H9 (cell line): ENCODE data around the gene CCDC158. TPM values are rescaled to one million over a fixed set of nuclear protein-coding genes. Genes with fewer than 3 reads are reported as not detected.

Source experiments
- DNase-seq: peaks from one replicate; pipeline ENCODE4 v3.0.0-alpha.2; 2017
- H2AFZ ChIP-seq: one replicate; pipeline ENCODE4 v1.6.1; 2013; ENCODE audit warnings: mild to moderate bottlenecking, low read length, control low read depth, moderate library complexity
- H2AK5ac ChIP-seq: 2 replicates; pipeline ENCODE4 v1.6.1; 2013; ENCODE audit warnings: low read length, control low read depth, mixed read lengths; ENCODE audit not compliant: insufficient read length
- H2BK120ac ChIP-seq: one replicate; pipeline ENCODE4 v1.6.1; 2013; ENCODE audit warnings: low read depth, mild to moderate bottlenecking, low read length, control low read depth, inconsistent platforms; ENCODE audit not compliant: poor library complexity, severe bottlenecking
- H2BK12ac ChIP-seq: 2 replicates; pipeline ENCODE4 v1.6.1; 2013; ENCODE audit warnings: low read length, control low read depth, mixed read lengths, low read depth; ENCODE audit not compliant: insufficient read length
- H2BK15ac ChIP-seq: 2 replicates; pipeline ENCODE4 v1.6.1; 2013; ENCODE audit warnings: low read depth, low read length, control low read depth
- H2BK20ac ChIP-seq: one replicate; pipeline ENCODE4 v1.6.1; 2013; ENCODE audit warnings: low read depth, mild to moderate bottlenecking, low read length, control low read depth, inconsistent platforms; ENCODE audit not compliant: poor library complexity, severe bottlenecking
- H2BK5ac ChIP-seq: 2 replicates; pipeline ENCODE4 v1.6.1; 2013; ENCODE audit warnings: low read length, control low read depth, mixed read lengths; ENCODE audit not compliant: insufficient read length
- H3K14ac ChIP-seq: 2 replicates; pipeline ENCODE4 v1.6.1; 2013; ENCODE audit warnings: low read length, control low read depth; ENCODE audit not compliant: insufficient read depth
- H3K18ac ChIP-seq: 2 replicates; pipeline ENCODE4 v1.6.1; 2013; ENCODE audit warnings: low read depth, mild to moderate bottlenecking, mixed read lengths, low read length, control low read depth; ENCODE audit not compliant: insufficient read length
- H3K23ac ChIP-seq: 2 replicates; pipeline ENCODE4 v1.6.1; 2013; ENCODE audit warnings: low read length, control low read depth, mixed read lengths, low read depth; ENCODE audit not compliant: insufficient read length
- H3K23me2 ChIP-seq: 2 replicates; pipeline ENCODE4 v1.6.1; 2013; ENCODE audit warnings: low read depth, mild to moderate bottlenecking, mixed read lengths, low read length, control low read depth; ENCODE audit not compliant: insufficient read length, poor library complexity, severe bottlenecking
- H3K27ac ChIP-seq: 2 replicates; pipeline ENCODE4 v1.5.1; 2013; ENCODE audit warnings: low read length, control low read depth, mixed read lengths, low read depth; ENCODE audit not compliant: insufficient read length
- H3K27me3 ChIP-seq: 2 replicates; pipeline ENCODE4 v1.6.1; 2013; ENCODE audit warnings: low read length, control low read depth, inconsistent platforms; ENCODE audit not compliant: insufficient read depth
- H3K4ac ChIP-seq: 2 replicates; pipeline ENCODE4 v1.6.1; 2013; ENCODE audit warnings: low read depth, mild to moderate bottlenecking, control low read depth, inconsistent platforms, low read length, moderate library complexity
- H3K4me1 ChIP-seq: 2 replicates; pipeline ENCODE4 v1.6.1; 2013; ENCODE audit warnings: low read length, control low read depth, inconsistent platforms; ENCODE audit not compliant: insufficient read depth
- H3K4me2 ChIP-seq: 2 replicates; pipeline ENCODE4 v1.6.1; 2013; ENCODE audit warnings: low read length, control low read depth, mixed read lengths; ENCODE audit not compliant: insufficient read length, insufficient read depth
- H3K56ac ChIP-seq: 2 replicates; pipeline ENCODE4 v1.6.1; 2013; ENCODE audit warnings: low read depth, mild to moderate bottlenecking, mixed read lengths, low read length, control low read depth; ENCODE audit not compliant: insufficient read length
- H3K79me1 ChIP-seq: 2 replicates; pipeline ENCODE4 v1.6.1; 2013; ENCODE audit warnings: low read depth, mild to moderate bottlenecking, moderate library complexity, low read length, control low read depth, inconsistent platforms; ENCODE audit not compliant: insufficient read depth, poor library complexity, severe bottlenecking
- H3K79me2 ChIP-seq: 2 replicates; pipeline ENCODE4 v1.6.1; 2013; ENCODE audit warnings: low read length, control low read depth, inconsistent platforms; ENCODE audit not compliant: insufficient read depth
- H3K9ac ChIP-seq: 2 replicates; pipeline ENCODE4 v1.6.1; 2013; ENCODE audit warnings: low read length, control low read depth, mixed read lengths; ENCODE audit not compliant: insufficient read length; ENCODE audit errors: extremely low read depth
- H3K9me3 ChIP-seq: one replicate; pipeline ENCODE4 v1.6.1; 2013; ENCODE audit warnings: low read depth, low read length, inconsistent platforms; ENCODE audit not compliant: control insufficient read depth
- H3T11ph ChIP-seq: one replicate; pipeline ENCODE4 v1.6.1; 2013; ENCODE audit warnings: mild to moderate bottlenecking, low read length, control low read depth, inconsistent platforms
- H4K20me1 ChIP-seq: one replicate; pipeline ENCODE4 v1.6.1; 2013; ENCODE audit not compliant: control insufficient read depth, insufficient read length, insufficient read depth
- H4K5ac ChIP-seq: 2 replicates; pipeline ENCODE4 v1.6.1; 2013; ENCODE audit warnings: low read depth, mild to moderate bottlenecking, mixed read lengths, low read length, control low read depth; ENCODE audit not compliant: insufficient read length
- H4K8ac ChIP-seq: replicated peaks from 2 replicates; pipeline ENCODE4 v1.6.1; 2013; ENCODE audit warnings: low read length, control low read depth, mixed read lengths, low read depth; ENCODE audit not compliant: insufficient read length
- H4K91ac ChIP-seq: 2 replicates; pipeline ENCODE4 v1.6.1; 2013; ENCODE audit warnings: low read depth, mild to moderate bottlenecking, moderate library complexity, mixed read lengths, low read length, control low read depth; ENCODE audit not compliant: insufficient read length
- H3K27ac Mint-ChIP-seq, 3 experiments: 2 replicates in 2 of 3; 3 replicates in 1 of 3; pipeline ENCODE4 v1.8.0; 2020 to 2021; ENCODE audit warnings: mixed read lengths in 3 of 3, mild to moderate bottlenecking in 1 of 3, moderate library complexity in 1 of 3
- H3K27me3 Mint-ChIP-seq: 2 replicates; pipeline ENCODE4 v1.8.0; 2021; ENCODE audit warnings: low read depth, mild to moderate bottlenecking, moderate library complexity, mixed read lengths
- H3K36me3 Mint-ChIP-seq, 3 experiments: 2 replicates in 2 of 3; 3 replicates in 1 of 3; pipeline ENCODE4 v1.8.0; 2020 to 2021; ENCODE audit warnings: low read depth in 3 of 3, mixed read lengths in 3 of 3; ENCODE audit not compliant: insufficient read depth in 1 of 3
- H3K4me1 Mint-ChIP-seq, 2 experiments: 2 replicates each; pipeline ENCODE4 v1.8.0; 2020; ENCODE audit warnings: mixed read lengths in 2 of 2
- H3K4me3 Mint-ChIP-seq, 2 experiments: 2 replicates in 1 of 2; 3 replicates in 1 of 2; pipeline ENCODE4 v1.8.0; 2020 to 2021; ENCODE audit warnings: mild to moderate bottlenecking in 2 of 2, mixed read lengths in 2 of 2, moderate library complexity in 1 of 2
- H3K9me3 Mint-ChIP-seq, 2 experiments: 2 replicates in 1 of 2; 3 replicates in 1 of 2; pipeline ENCODE4 v1.8.0; 2020; ENCODE audit warnings: mild to moderate bottlenecking in 2 of 2, mixed read lengths in 2 of 2, moderate library complexity in 1 of 2
- WGBS: extraction: QIAGEN DNeasy Blood & Tissue Kit; methylation state at CpG from one replicate; pipeline ENCODE4 v1.1.7; 2013; ENCODE audit warnings: missing lambda C conversion rate, low lambda C conversion rate, mixed read lengths; ENCODE audit not compliant: insufficient read length; ENCODE audit errors: extremely low coverage; 5-methylcytosine and 5-hydroxymethylcytosine counted together
- total RNA-seq: library from RNA; stranded (reverse); gene quantifications from 2 replicates; pipeline ENCODE4 v1.2.1, GENCODE V29; 2021
- TF ChIP-seq, protein P1 (sequence below): fragments of 200-600 bp; sonication (generic); conservative IDR thresholded peaks from 3 replicates; pipeline ENCODE4 v1.8.0; 2021; ENCODE audit warnings: antibody characterized with exemption, mild to moderate bottlenecking

The CCDC158 gene
- total RNA-seq, 1 experiment from 2014 or later, result not detected

DNA sequence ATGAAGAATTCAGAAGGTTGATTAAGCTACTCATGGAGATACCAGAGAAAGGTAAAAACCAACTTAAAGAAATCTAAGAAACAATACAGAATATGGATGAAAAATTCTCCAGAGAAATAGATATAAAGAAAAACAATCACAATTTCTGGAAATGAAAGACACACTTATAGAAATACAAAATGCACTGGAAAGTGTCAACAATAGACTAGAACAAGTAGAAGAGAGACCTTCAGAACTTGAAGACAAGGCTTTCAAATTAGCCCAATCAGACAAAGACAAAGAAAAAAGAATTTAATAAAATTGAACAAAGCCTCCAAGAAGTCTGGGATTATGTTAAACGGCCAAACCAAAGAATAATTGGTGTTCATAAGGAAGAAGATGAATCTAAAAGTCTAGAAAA, 104.8 kb downstream of the CCDC158 start:
- H3K23me2 ChIP-seq, result no peaks in the 10 kb centered on the region
- H3K4me2 ChIP-seq, result no peak overlapping the region
- no peak overlapping the region for H4K91ac ChIP-seq
- H2BK15ac ChIP-seq, result no peak overlapping the region
- Mint-ChIP-seq H3K36me3 (peaks cover 0 to 4% (median 0%) of the 10 kb centered on the region in 3 experiments; a peak in 2 of 7 replicates), H3K27ac (no peak overlapping the region), H3K9me3 (peaks cover 14 to 22% of the 10 kb centered on the region in 2 experiments), H3K27me3 (peaks cover 2% of the 10 kb centered on the region), H3K4me3 (no peak overlapping the region), H3K4me1 (no peaks in the 10 kb centered on the region)
- H3T11ph ChIP-seq, result no peak overlapping the region
- no peaks in the 10 kb centered on the region for H3K4me1 ChIP-seq
- H3K79me2 ChIP-seq, result no peaks in the 10 kb centered on the region
- H3K23ac ChIP-seq, result no peak overlapping the region
- no peak for DNase-seq
- no peak overlapping the region for H2AFZ ChIP-seq
- H4K8ac ChIP-seq, result no peak overlapping the region
- no peak overlapping the region for H3K18ac ChIP-seq
- no peak overlapping the region for H2BK5ac ChIP-seq
- H4K5ac ChIP-seq, result no peak overlapping the region
- no peaks in the 10 kb centered on the region for H3K27me3 ChIP-seq
- H3K4ac ChIP-seq, result no peak overlapping the region
- H4K20me1 ChIP-seq, result no peaks in the 10 kb centered on the region
- no peaks in the 10 kb centered on the region for H3K79me1 ChIP-seq
- H3K9ac ChIP-seq, result no peak overlapping the region
- no peak overlapping the region for H3K27ac ChIP-seq
- H2BK12ac ChIP-seq, result no peak overlapping the region
- no peak overlapping the region for H2BK20ac ChIP-seq
- no peaks in the 10 kb centered on the region for H3K9me3 ChIP-seq
- no peak overlapping the region for H3K56ac ChIP-seq
- H2BK120ac ChIP-seq, result no peak overlapping the region
- TF ChIP-seq, protein P1, sequence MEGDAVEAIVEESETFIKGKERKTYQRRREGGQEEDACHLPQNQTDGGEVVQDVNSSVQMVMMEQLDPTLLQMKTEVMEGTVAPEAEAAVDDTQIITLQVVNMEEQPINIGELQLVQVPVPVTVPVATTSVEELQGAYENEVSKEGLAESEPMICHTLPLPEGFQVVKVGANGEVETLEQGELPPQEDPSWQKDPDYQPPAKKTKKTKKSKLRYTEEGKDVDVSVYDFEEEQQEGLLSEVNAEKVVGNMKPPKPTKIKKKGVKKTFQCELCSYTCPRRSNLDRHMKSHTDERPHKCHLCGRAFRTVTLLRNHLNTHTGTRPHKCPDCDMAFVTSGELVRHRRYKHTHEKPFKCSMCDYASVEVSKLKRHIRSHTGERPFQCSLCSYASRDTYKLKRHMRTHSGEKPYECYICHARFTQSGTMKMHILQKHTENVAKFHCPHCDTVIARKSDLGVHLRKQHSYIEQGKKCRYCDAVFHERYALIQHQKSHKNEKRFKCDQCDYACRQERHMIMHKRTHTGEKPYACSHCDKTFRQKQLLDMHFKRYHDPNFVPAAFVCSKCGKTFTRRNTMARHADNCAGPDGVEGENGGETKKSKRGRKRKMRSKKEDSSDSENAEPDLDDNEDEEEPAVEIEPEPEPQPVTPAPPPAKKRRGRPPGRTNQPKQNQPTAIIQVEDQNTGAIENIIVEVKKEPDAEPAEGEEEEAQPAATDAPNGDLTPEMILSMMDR, result no peak
- WGBS, result no CpG with 5 or more reads among the region's 1 CpG
- no peak overlapping the region for H2AK5ac ChIP-seq
- H3K14ac ChIP-seq, result no peak overlapping the region
